Smooth muscle cell (in vitro differentiated cells): ENCODE results near the gene SLC25A4. TPM values are rescaled to one million over a fixed set of nuclear protein-coding genes. Genes with fewer than 3 reads are reported as not detected.

Source experiments
- DNase-seq: peaks from one replicate; lab custom pipeline; 2025; ENCODE audit not compliant: unreplicated experiment; lab: John Stamatoyannopoulos, UW
- H2AFZ ChIP-seq: fragments of 200-600 bp; sonication (generic); 2 replicates; pipeline ENCODE4 v1.6.0; 2016; ENCODE audit warnings: antibody characterized with exemption, low read depth, mild to moderate bottlenecking
- H3F3A ChIP-seq: fragments of 200-600 bp; sonication (generic); 2 replicates; pipeline ENCODE4 v1.6.0; 2017; ENCODE audit warnings: antibody characterized with exemption, low read depth
- H3K27ac ChIP-seq: fragments of 200-600 bp; sonication (generic); 2 replicates; pipeline ENCODE4 v1.5.1; 2016; ENCODE audit warnings: low read depth, mild to moderate bottlenecking
- H3K27me3 ChIP-seq: fragments of 200-600 bp; sonication (generic); 2 replicates; pipeline ENCODE4 v1.6.1; 2016; ENCODE audit warnings: low read depth, mild to moderate bottlenecking
- H3K36me3 ChIP-seq: fragments of 200-600 bp; sonication (generic); 2 replicates; pipeline ENCODE4 v1.5.1; 2016; ENCODE audit warnings: low read depth
- H3K4me1 ChIP-seq: fragments of 200-600 bp; sonication (generic); 2 replicates; pipeline ENCODE4 v1.5.1; 2016; ENCODE audit warnings: low read depth
- H3K4me2 ChIP-seq: fragments of 200-600 bp; sonication (generic); 2 replicates; pipeline ENCODE4 v1.6.0; 2016; ENCODE audit warnings: mild to moderate bottlenecking
- H3K4me3 ChIP-seq: fragments of 200-600 bp; sonication (generic); 2 replicates; pipeline ENCODE4 v1.5.1; 2016; ENCODE audit warnings: mild to moderate bottlenecking
- H3K79me2 ChIP-seq: fragments of 200-600 bp; sonication (generic); 2 replicates; pipeline ENCODE4 v1.6.0; 2016; ENCODE audit warnings: low read depth, mild to moderate bottlenecking
- H3K9ac ChIP-seq: fragments of 200-600 bp; sonication (generic); 2 replicates; pipeline ENCODE4 v1.6.0; 2016; ENCODE audit warnings: low read depth
- H3K9me3 ChIP-seq: fragments of 200-600 bp; sonication (generic); replicated peaks from 2 replicates; pipeline ENCODE4 v1.5.1; 2016; ENCODE audit warnings: low read depth
- H4K20me1 ChIP-seq: fragments of 200-600 bp; sonication (generic); 2 replicates; pipeline ENCODE4 v1.6.0; 2016; ENCODE audit warnings: low read depth
- CTCF ChIP-seq: fragments of 200-600 bp; sonication (generic); IDR thresholded peaks from 2 replicates; pipeline ENCODE4 v1.5.1; 2017; ENCODE audit warnings: borderline replicate concordance, mild to moderate bottlenecking, antibody characterized with exemption; ENCODE audit not compliant: insufficient read depth, poor library complexity, severe bottlenecking
- WGBS: methylation state at CpG from one replicate; pipeline ENCODE4 v1.1.7; 2016; ENCODE audit warnings: low lambda C conversion rate; 5-methylcytosine and 5-hydroxymethylcytosine counted together
- polyA plus RNA-seq: library from polyadenylated mRNA; unstranded; fragments of >200 nt; fragmentation: Nextera tagmentation; extraction: Ambion mirVana; gene quantifications from 2 replicates; pipeline ENCODE4 v1.2.1, GENCODE V29; 2016
- total RNA-seq: library from RNA; depleted of rRNA; stranded (reverse); fragments of >200 nt; gene quantifications from 2 replicates; pipeline ENCODE4 v1.2.3, GENCODE V29; 2014

Gene SLC25A4
- total and polyA plus RNA-seq, 2 experiments from 2014 or later, result 16.0 to 19.0 TPM

GRCh38 chr4:185138161-185138560, 4.9 kb upstream of the SLC25A4 start:
- DNase-seq, result no peak
- TF ChIP-seq CTCF, result no peak
- Histone ChIP-seq H3K4me3 (no peak overlapping the region), H3K36me3 (no peaks in the 10 kb centered on the region), H2AFZ (no peak overlapping the region), H3K27me3 (no peaks in the 10 kb centered on the region), H3K4me2 (no peak overlapping the region), H3K9ac (no peak overlapping the region), H3K79me2 (no peaks in the 10 kb centered on the region), H3F3A (no peaks in the 10 kb centered on the region), H3K27ac (no peak overlapping the region), H3K9me3 (no peaks in the 10 kb centered on the region), H3K4me1 (peaks cover 5% of the 10 kb centered on the region), H4K20me1 (no peaks in the 10 kb centered on the region)
- WGBS, result 90% methylated on average over 10 of the region's 10 CpGs

- no peak overlapping the region for H3K4me3 ChIP-seq
- no peak for DNase-seq
- H3K36me3 ChIP-seq, result no peaks in the 10 kb centered on the region
- H4K20me1 ChIP-seq, result no peaks in the 10 kb centered on the region
- no peak overlapping the region for H3K27ac ChIP-seq
- H3K9me3 ChIP-seq, result no peaks in the 10 kb centered on the region
- H2AFZ ChIP-seq, result no peak overlapping the region
- 70% methylated on average over 6 of the region's 6 CpGs for WGBS
- H3K9ac ChIP-seq, result no peak overlapping the region
- H3K4me1 ChIP-seq, result peaks cover 13% of the 10 kb centered on the region
- H3K79me2 ChIP-seq, result no peaks in the 10 kb centered on the region
- H3F3A ChIP-seq, result no peaks in the 10 kb centered on the region
- no peaks in the 10 kb centered on the region for H3K27me3 ChIP-seq
- H3K4me2 ChIP-seq, result no peak overlapping the region
- no peak for TF ChIP-seq CTCF
Observed at GRCh38 chr4:185139736-185140135, 3.3 kb upstream of the SLC25A4 start.

- Histone ChIP-seq H4K20me1 (no peaks in the 10 kb centered on the region), H3K9ac (no peak overlapping the region), H2AFZ (no peak overlapping the region), H3K27ac (no peak overlapping the region), H3F3A (no peaks in the 10 kb centered on the region), H3K79me2 (no peaks in the 10 kb centered on the region), H3K27me3 (no peaks in the 10 kb centered on the region), H3K36me3 (no peaks in the 10 kb centered on the region), H3K4me1 (peaks cover 13% of the 10 kb centered on the region), H3K4me2 (no peak overlapping the region), H3K4me3 (no peak overlapping the region), H3K9me3 (no peaks in the 10 kb centered on the region)
- no peak for TF ChIP-seq CTCF
- WGBS, result 95% methylated on average over 6 of the region's 6 CpGs
- no peak for DNase-seq
Observed at GRCh38 chr4:185141777-185142176, 1.3 kb upstream of the SLC25A4 start.

- Histone ChIP-seq H3K4me2 (peak overlapping the region; percentile 90), H3K9ac (peak overlapping the region; percentile 4), H3K79me2 (no peaks in the 10 kb centered on the region), H3K9me3 (no peaks in the 10 kb centered on the region), H3K27ac (no peak overlapping the region), H4K20me1 (no peaks in the 10 kb centered on the region), H3K4me3 (peak overlapping the region; percentile 69), H3K27me3 (no peaks in the 10 kb centered on the region), H3K4me1 (peaks cover 13% of the 10 kb centered on the region), H3F3A (no peaks in the 10 kb centered on the region), H3K36me3 (no peaks in the 10 kb centered on the region), H2AFZ (peak overlapping the region; percentile 81)
- no peak for DNase-seq
- no peak for TF ChIP-seq CTCF
- WGBS, result 17% methylated on average over 11 of the region's 11 CpGs
Observed at GRCh38 chr4:185142564-185142911, 528 bp upstream of the SLC25A4 start.
